HG03469 (cell line): ENCODE measurements around the gene STEAP3.
"Not testable (repeated sequence)": the region's sequence is repeated elsewhere in the genome, so short reads cannot be mapped to it uniquely, and the experiment has no call there.

Experiments used
- ATAC-seq: cut with Tn5 transposase; IDR thresholded peaks from one replicate; pipeline ENCODE4 v1.9.1; 2021; ENCODE audit warnings: mild to moderate bottlenecking, moderate library complexity, moderate number of reproducible peaks; ENCODE audit not compliant: unreplicated experiment

STEAP3 gene

GRCh38 chr2:119260646-119261492 is 37.2 kb downstream of the STEAP3 start:
- ATAC-seq: no peak

- no peak for ATAC-seq
Observed at GRCh38 chr2:119261493-119262225, 38.0 kb downstream of the STEAP3 start.

GRCh38 chr2:119263025-119263424 is 39.4 kb downstream of the STEAP3 start:
- ATAC-seq: no peak

GRCh38 chr2:119263656-119264055 is 40.0 kb downstream of the STEAP3 start:
- no peak for ATAC-seq

- ATAC-seq: peak; percentile 88
Observed at GRCh38 chr2:119264781-119265692, 41.4 kb downstream of the STEAP3 start.

GRCh38 chr2:119265693-119266066 is 42.0 kb downstream of the STEAP3 start:
- ATAC-seq: no peak

- ATAC-seq: no peak
Observed at GRCh38 chr2:119266091-119266589, 42.5 kb downstream of the STEAP3 start.

GRCh38 chr2:119267604-119268003 is 44.0 kb downstream of the STEAP3 start:
- ATAC-seq: no peak

- no peak for ATAC-seq
Observed at GRCh38 chr2:119276864-119277263, 53.2 kb downstream of the STEAP3 start.

GRCh38 chr2:119278385-119278784 is 54.8 kb downstream of the STEAP3 start:
- not testable (repeated sequence) for ATAC-seq

GRCh38 chr2:119278946-119279345 is 55.3 kb downstream of the STEAP3 start:
- ATAC-seq: no peak

- ATAC-seq: no peak
Observed at GRCh38 chr2:119279666-119280065, 56.0 kb downstream of the STEAP3 start.

- ATAC-seq: no peak
Observed at GRCh38 chr2:119280680-119281079, 57.0 kb downstream of the STEAP3 start.

- no peak for ATAC-seq
Observed at GRCh38 chr2:119282146-119282995, 58.7 kb downstream of the STEAP3 start.

- no peak for ATAC-seq
Observed at GRCh38 chr2:119282996-119283511, 59.4 kb downstream of the STEAP3 start.

GRCh38 chr2:119283873-119284331 is 60.3 kb downstream of the STEAP3 start:
- ATAC-seq: no peak

GRCh38 chr2:119286661-119287060 is 63.0 kb downstream of the STEAP3 start:
- ATAC-seq: no peak

GRCh38 chr2:119288576-119288975 is 64.9 kb downstream of the STEAP3 start:
- no peak for ATAC-seq

GRCh38 chr2:119289093-119289492 is 65.5 kb downstream of the STEAP3 start:
- ATAC-seq: no peak

GRCh38 chr2:119289642-119290041 is 66.0 kb downstream of the STEAP3 start:
- ATAC-seq: no peak
